GM21737 (cell line): ENCODE measurements around the gene DNM3.
"Not testable (repeated sequence)": the region's sequence is repeated elsewhere in the genome, so short reads cannot be mapped to it uniquely, and the experiment has no call there.

Experiments
- ATAC-seq: cut with Tn5 transposase; IDR thresholded peaks from one replicate; pipeline ENCODE4 v1.9.1; 2021; ENCODE audit warnings: mild to moderate bottlenecking, moderate library complexity; ENCODE audit not compliant: unreplicated experiment

The DNM3 gene

GRCh38 chr1:172298911-172299310, 457.6 kb downstream of the DNM3 start:
- no peak for ATAC-seq

GRCh38 chr1:172299515-172299914, 458.2 kb downstream of the DNM3 start:
- no peak for ATAC-seq

GRCh38 chr1:172307508-172307907, 466.2 kb downstream of the DNM3 start:
- ATAC-seq, result not testable (repeated sequence)

- no peak for ATAC-seq
These were observed 466.8 kb downstream of the DNM3 start for GRCh38 chr1:172308142-172308541.

GRCh38 chr1:172308577-172308976, 467.3 kb downstream of the DNM3 start:
- no peak for ATAC-seq

GRCh38 chr1:172320733-172321132, 479.4 kb downstream of the DNM3 start:
- ATAC-seq, result no peak

GRCh38 chr1:172321451-172321850, 480.2 kb downstream of the DNM3 start:
- no peak for ATAC-seq

- ATAC-seq, result no peak
These were observed 481.1 kb downstream of the DNM3 start for GRCh38 chr1:172322219-172323061.

GRCh38 chr1:172323686-172324085, 482.4 kb downstream of the DNM3 start:
- ATAC-seq, result no peak

GRCh38 chr1:172324086-172324485, 482.8 kb downstream of the DNM3 start:
- no peak for ATAC-seq

GRCh38 chr1:172324761-172325160, 483.5 kb downstream of the DNM3 start:
- ATAC-seq, result no peak

- ATAC-seq, result no peak
These were observed 484.2 kb downstream of the DNM3 start for GRCh38 chr1:172325531-172325930.

GRCh38 chr1:172326136-172326535, 484.8 kb downstream of the DNM3 start:
- ATAC-seq, result no peak

GRCh38 chr1:172328266-172328665, 487.0 kb downstream of the DNM3 start:
- no peak for ATAC-seq

- no peak for ATAC-seq
These were observed 490.9 kb downstream of the DNM3 start for GRCh38 chr1:172332230-172332629.

- no peak for ATAC-seq
These were observed 494.1 kb downstream of the DNM3 start for GRCh38 chr1:172335377-172335776.

- no peak for ATAC-seq
These were observed 497.0 kb downstream of the DNM3 start for GRCh38 chr1:172338295-172338735.

- no peak for ATAC-seq
These were observed 498.5 kb downstream of the DNM3 start for GRCh38 chr1:172339842-172340241.

- ATAC-seq, result no peak
These were observed 499.2 kb downstream of the DNM3 start for GRCh38 chr1:172340520-172340919.

- no peak for ATAC-seq
These were observed 500.4 kb downstream of the DNM3 start for GRCh38 chr1:172341697-172342096.

- ATAC-seq, result peak; percentile 43
These were observed 501.4 kb downstream of the DNM3 start for GRCh38 chr1:172342584-172343239.
